GM12872 (cell line): ENCODE data around the gene SULT2B1.

Experiments
- TF ChIP-seq, protein P1 (sequence below): IDR thresholded peaks from 3 replicates; pipeline ENCODE4 v1.5.1; 2011; ENCODE audit warnings: low read depth, mild to moderate bottlenecking, low read length, moderate library complexity; ENCODE audit not compliant: insufficient read depth

SULT2B1 gene

DNA sequence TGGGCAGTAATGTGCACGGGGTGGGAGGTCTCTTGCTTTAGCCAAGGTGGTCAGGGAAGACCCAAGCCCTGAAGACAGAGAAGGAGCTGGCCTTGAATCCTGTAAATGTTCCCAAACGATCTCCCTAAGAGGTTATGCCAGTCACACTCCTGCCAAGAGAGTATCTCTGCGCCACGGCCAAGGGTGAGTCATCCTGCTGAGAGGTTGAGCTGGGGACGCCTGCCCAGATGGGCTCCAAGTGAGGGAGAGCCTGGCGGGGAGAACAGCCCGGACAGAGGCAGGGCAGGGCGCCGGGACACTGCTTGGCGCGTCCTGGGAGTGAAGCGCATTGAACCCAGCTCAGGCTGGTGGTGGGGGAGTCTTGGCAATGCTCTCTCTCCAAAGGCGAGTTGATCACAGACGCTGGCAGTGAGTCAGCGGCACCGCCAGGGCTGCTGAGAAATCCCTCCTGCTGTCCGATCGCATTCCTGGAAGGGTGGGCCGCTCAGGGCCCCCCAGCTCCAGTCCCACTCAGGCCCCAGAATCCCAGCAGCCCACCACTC lies 16.4 kb downstream of the SULT2B1 start:
- TF ChIP-seq, protein P1, sequence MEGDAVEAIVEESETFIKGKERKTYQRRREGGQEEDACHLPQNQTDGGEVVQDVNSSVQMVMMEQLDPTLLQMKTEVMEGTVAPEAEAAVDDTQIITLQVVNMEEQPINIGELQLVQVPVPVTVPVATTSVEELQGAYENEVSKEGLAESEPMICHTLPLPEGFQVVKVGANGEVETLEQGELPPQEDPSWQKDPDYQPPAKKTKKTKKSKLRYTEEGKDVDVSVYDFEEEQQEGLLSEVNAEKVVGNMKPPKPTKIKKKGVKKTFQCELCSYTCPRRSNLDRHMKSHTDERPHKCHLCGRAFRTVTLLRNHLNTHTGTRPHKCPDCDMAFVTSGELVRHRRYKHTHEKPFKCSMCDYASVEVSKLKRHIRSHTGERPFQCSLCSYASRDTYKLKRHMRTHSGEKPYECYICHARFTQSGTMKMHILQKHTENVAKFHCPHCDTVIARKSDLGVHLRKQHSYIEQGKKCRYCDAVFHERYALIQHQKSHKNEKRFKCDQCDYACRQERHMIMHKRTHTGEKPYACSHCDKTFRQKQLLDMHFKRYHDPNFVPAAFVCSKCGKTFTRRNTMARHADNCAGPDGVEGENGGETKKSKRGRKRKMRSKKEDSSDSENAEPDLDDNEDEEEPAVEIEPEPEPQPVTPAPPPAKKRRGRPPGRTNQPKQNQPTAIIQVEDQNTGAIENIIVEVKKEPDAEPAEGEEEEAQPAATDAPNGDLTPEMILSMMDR: no peak

DNA sequence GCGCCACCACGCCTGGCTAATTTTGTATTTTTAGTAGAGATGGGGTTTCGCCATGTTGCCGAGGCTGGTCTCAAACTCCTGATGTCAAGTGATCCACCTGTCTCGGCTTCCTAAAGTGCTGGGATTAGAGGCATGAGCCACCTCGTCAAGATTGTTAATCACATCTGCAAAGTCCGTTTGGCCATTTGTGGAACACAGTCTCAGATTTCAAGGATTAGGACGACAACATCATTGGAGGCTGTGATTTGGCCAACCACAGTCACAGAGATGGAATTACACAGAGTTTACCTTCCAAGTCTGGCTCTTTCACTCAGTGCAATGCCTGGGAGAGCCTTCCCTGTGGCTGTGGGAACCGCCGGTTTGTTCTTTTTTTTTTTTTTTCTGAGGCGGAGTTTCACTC lies 17.8 kb downstream of the SULT2B1 start:
- TF ChIP-seq, protein P1: no peak

DNA sequence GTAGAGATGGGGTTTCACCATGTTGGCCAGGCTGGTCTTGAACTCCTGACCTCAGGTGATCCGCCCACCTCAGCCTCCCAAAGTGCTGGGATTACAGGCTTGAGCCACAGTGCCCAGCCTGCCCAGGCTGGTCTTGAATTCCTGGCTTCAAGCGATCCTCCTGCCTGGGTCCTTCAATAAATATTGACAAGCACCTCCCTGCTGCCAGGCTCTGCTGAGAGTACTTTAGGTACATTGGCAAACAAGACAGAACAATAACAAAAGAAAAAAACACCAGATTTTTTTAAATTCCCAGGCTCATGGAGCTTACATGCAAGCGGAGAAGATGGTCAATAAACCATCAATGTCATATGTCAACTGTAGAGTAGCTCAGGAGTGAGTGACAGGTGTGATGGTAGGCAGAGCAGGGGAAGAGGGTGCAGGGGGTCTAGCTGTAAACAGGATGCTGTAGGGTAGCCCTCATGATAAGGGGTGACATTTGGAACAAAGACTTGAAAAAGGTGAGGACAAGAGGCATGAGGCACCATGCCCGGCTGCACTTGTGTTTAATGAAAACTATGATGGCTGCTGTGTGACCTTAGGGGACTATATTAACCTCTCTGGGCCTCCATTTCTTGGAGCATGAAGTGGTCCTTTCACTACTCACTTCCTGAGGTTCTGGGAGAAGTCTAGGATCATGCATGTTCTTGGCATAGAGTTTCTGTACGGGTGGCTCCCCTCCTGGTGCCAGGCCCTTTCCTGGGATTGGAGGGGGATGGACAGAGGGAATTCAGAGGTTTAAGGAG lies 19.6 kb downstream of the SULT2B1 start:
- TF ChIP-seq, protein P1: no peak

DNA sequence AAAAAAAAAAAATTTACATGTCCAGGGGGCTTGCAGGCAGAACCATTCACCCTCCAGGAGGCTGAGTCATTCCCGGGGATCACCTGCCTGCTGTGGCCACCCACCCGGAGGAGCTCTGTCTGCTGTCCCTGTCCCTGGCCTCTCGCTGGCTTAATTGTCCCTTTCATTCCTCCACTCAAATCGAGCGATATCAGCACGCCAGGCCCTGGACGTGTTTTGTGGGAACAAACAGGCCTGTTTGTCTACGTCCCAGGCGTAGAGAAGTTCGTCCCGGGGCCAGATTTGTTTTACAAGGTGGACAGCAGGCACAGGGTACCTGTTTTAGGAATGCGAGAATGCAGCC lies 21.2 kb downstream of the SULT2B1 start:
- TF ChIP-seq, protein P1: no peak

DNA sequence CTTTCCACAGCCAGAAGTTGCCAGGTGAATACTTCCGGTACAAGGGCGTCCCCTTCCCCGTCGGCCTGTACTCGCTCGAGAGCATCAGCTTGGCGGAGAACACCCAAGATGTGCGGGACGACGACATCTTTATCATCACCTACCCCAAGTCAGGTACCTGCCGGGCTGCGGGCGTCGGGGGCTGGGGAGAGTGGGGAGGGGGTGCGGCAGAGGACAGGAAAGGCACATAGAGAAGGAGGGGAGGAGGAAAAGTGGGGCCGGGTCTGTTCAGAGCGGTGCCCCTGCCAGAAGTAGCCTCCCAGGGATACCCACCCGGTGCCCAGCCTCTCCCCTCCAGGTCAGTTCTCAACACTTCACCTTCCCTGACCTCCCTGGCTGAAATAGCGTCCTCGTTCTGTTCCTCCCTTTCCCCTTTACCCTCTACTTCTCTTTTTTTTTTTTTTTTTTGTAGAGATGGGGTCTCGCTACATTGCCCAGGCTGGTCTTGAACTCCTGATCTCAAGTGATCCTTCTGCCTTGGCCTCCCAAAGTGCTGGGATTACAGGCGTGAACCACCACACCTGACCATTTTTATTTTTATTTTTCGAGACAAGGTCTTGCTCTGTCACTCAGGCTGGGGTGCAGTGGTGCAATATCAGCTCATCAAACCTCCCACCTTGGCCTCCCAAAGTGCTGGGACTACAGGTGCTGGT lies 24.1 kb downstream of the SULT2B1 start:
- TF ChIP-seq, protein P1: no peak

DNA sequence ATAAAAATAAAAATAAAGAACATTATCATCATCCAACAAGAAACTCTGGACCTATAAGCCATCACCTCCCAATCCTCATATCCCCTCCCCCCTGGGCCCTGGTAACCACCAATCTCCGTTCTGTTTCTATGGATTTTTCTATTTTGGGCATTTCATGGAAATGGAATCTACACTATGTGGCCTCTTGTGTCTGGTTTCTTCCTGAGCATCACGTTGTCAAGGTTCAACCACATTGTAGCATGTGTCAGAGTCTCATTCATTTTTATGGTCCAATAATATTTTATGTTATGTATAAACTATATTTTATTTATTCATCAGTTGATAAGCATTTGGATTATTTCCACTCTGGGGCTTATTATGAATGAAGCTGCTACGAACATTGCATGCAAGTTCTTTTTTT lies 26.9 kb downstream of the SULT2B1 start:
- TF ChIP-seq, protein P1: no peak

DNA sequence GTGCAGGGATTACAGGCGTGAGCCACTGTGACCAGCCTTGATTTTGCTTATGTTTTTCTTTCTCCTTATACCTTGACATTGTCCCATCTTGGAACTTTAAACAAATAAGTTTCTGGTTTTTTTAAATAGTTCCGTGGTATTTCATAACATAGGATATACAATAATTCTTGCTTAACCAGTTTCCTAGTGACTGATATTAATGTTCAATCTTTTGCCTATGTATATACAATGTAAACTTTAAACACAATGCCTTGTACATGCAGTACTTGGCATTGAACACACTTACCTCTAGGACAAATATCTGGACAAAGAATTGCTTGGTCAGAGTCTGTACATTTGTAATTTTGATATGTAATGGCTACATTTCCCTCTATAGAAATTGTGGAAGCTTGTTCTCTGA lies 30.2 kb downstream of the SULT2B1 start:
- TF ChIP-seq, protein P1: no peak
